GM10266 (cell line): ENCODE measurements around the gene SCRN2.

Experiments used
- DNase-seq: peaks from one replicate; pipeline ENCODE4 v3.0.0; 2012; ENCODE audit errors: extremely low spot score
- CTCF ChIP-seq: IDR thresholded peaks from 2 replicates; pipeline ENCODE4 v1.5.1; 2012; ENCODE audit warnings: mild to moderate bottlenecking, low read depth; ENCODE audit not compliant: control insufficient read depth, insufficient read depth; ENCODE audit errors: missing control alignments

The SCRN2 gene

GRCh38 chr17:47875011-47875985 lies 34.2 kb upstream of the SCRN2 start:
- no peak for TF ChIP-seq CTCF
- no peak for DNase-seq

GRCh38 chr17:47873200-47874090 lies 32.4 kb upstream of the SCRN2 start:
- DNase-seq: no peak
- no peak for TF ChIP-seq CTCF

- DNase-seq: no peak
- TF ChIP-seq CTCF: no peak
These were observed 31.6 kb upstream of the SCRN2 start for GRCh38 chr17:47872651-47873161.

- DNase-seq: no peak
- TF ChIP-seq CTCF: no peak
These were observed 31.1 kb upstream of the SCRN2 start for GRCh38 chr17:47872019-47872650.

GRCh38 chr17:47871048-47871447 lies 30.0 kb upstream of the SCRN2 start:
- no peak for DNase-seq
- no peak for TF ChIP-seq CTCF

- no peak for DNase-seq
- TF ChIP-seq CTCF: no peak
These were observed 29.0 kb upstream of the SCRN2 start for GRCh38 chr17:47870056-47870455.
